NB4 (cell line): ENCODE measurements around the gene CPHXL.

Experiments used
- DNase-seq: peaks from one replicate; pipeline ENCODE4 v3.0.0; 2010; ENCODE audit warnings: low read depth
- H3K4me3 ChIP-seq: one replicate; pipeline ENCODE4 v1.5.1; 2011; ENCODE audit warnings: mild to moderate bottlenecking, low read depth, low read length, moderate library complexity
- MYC ChIP-seq: IDR thresholded peaks from 2 replicates; pipeline ENCODE4 v1.6.1; 2011; ENCODE audit warnings: low read depth, low read length
- POLR2A ChIP-seq: IDR thresholded peaks from 2 replicates; pipeline ENCODE4 v1.6.1; 2011; ENCODE audit warnings: mild to moderate bottlenecking; ENCODE audit not compliant: insufficient read length; ENCODE audit errors: extremely low read depth
- TF ChIP-seq, protein P1 (sequence below): IDR thresholded peaks from one replicate; pipeline ENCODE4 v1.5.1; 2012; ENCODE audit warnings: low read depth, low read length
- TF ChIP-seq, protein P2 (sequence below): IDR thresholded peaks from 2 replicates; pipeline ENCODE4 v1.6.1; 2011; ENCODE audit warnings: low read depth, low read length

CPHXL gene

GRCh38 chr16:75727221-75727620 is 931 bp upstream of the CPHXL start:
- no peak for TF ChIP-seq MYC
- TF ChIP-seq, protein P1, sequence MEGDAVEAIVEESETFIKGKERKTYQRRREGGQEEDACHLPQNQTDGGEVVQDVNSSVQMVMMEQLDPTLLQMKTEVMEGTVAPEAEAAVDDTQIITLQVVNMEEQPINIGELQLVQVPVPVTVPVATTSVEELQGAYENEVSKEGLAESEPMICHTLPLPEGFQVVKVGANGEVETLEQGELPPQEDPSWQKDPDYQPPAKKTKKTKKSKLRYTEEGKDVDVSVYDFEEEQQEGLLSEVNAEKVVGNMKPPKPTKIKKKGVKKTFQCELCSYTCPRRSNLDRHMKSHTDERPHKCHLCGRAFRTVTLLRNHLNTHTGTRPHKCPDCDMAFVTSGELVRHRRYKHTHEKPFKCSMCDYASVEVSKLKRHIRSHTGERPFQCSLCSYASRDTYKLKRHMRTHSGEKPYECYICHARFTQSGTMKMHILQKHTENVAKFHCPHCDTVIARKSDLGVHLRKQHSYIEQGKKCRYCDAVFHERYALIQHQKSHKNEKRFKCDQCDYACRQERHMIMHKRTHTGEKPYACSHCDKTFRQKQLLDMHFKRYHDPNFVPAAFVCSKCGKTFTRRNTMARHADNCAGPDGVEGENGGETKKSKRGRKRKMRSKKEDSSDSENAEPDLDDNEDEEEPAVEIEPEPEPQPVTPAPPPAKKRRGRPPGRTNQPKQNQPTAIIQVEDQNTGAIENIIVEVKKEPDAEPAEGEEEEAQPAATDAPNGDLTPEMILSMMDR = no peak
- TF ChIP-seq POLR2A = no peak
- TF ChIP-seq, protein P2, sequence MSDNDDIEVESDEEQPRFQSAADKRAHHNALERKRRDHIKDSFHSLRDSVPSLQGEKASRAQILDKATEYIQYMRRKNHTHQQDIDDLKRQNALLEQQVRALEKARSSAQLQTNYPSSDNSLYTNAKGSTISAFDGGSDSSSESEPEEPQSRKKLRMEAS = no peak
- H3K4me3 ChIP-seq = no peak overlapping the region
- no peak for DNase-seq

GRCh38 chr16:75718452-75718851 is 7.8 kb downstream of the CPHXL start:
- DNase-seq = no peak
- no peak overlapping the region for H3K4me3 ChIP-seq
- no peak for TF ChIP-seq POLR2A
- TF ChIP-seq, protein P2 = no peak
- no peak for TF ChIP-seq MYC
- TF ChIP-seq, protein P1 = no peak

GRCh38 chr16:75714661-75715060 is 11.6 kb downstream of the CPHXL start:
- H3K4me3 ChIP-seq = no peak overlapping the region
- DNase-seq = no peak
- TF ChIP-seq, protein P1 = no peak
- no peak for TF ChIP-seq POLR2A
- TF ChIP-seq, protein P2 = no peak
- no peak for TF ChIP-seq MYC

DNA sequence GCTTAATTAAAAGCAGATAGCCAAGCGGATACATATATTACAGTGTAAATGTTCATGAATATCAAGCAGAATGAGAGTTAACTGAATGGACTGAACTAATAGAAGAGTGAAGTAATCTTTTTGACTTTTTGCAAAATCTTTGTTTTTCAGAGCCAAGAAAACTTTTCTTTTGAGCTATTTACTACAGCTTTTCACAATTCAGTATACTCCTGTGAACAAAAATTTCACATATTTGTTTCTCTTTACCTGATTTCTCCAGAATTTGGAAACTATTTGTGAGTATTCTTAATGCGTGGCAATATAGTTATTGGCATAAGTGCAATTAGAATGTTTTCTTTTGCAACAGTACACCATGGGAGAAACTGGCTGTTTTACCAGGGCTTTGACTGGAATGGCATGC is 15.9 kb downstream of the CPHXL start:
- no peak for DNase-seq
- TF ChIP-seq MYC (no peak), POLR2A (no peak)
- TF ChIP-seq, protein P1 = no peak
- TF ChIP-seq, protein P2 = no peak
- no peak overlapping the region for H3K4me3 ChIP-seq

- DNase-seq = no peak
- TF ChIP-seq, protein P1 = no peak
- TF ChIP-seq, protein P2 = no peak
- TF ChIP-seq MYC (no peak), POLR2A (no peak)
- H3K4me3 ChIP-seq = no peak overlapping the region
Observed at GRCh38 chr16:75703306-75703705, 23.0 kb downstream of the CPHXL start.
